Measurements from ENCODE around the gene DCAF11. TPM values are rescaled to one million over a fixed set of nuclear protein-coding genes. Genes with fewer than 3 reads are reported as not detected.

DCAF11 gene
- total and polyA plus RNA-seq, 2 of the 13 experiments (the other 11 are each of a cell fraction or from before 2014, with no cell fraction given): 150 to 257 TPM

DNA sequence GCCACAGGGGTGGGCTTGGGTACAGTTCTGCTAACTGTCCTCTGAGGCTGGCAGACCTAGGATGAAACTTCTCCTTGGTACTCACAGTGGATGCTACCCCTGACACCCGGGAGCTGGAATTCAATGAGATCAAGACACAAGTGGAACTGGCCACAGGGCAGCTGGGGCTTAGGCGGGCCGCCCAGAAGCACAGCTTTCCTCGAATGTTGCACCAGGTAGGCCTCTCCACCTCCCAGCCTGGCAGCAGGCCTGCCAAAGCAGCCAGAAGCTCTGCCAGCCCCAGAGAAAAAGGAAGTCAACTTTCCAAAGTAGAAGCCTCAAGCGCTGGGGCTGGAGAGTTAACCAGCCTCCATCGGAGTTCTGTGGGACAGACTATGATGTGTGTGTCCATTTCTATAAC is 2.6 kb downstream of the DCAF11 start (continued):
- TF ChIP-seq ZNF879 (CRISPR knock-in tag; IDR thresholded peaks at IDR 0.05) (0 out of 2 replicates have a peak, but pooled peaks have one; percentile 32), ZNF660 (CRISPR knock-in tag; IDR thresholded peaks at IDR 0.05; ENCODE audit: borderline replicate concordance, low read depth) (no peak), ZNF160 (CRISPR knock-in tag; IDR thresholded peaks at IDR 0.05) (no peak), ZNF225 (CRISPR knock-in tag; IDR thresholded peaks at IDR 0.05) (0 out of 2 replicates have a peak, but pooled peaks have one; percentile 36), RBFOX2 (IDR thresholded peaks at IDR 0.05; ENCODE audit: low read depth, low read length) (no peak), CBFB (CRISPR knock-in tag; IDR thresholded peaks at IDR 0.05) (no peak), NRL (CRISPR knock-in tag; IDR thresholded peaks at IDR 0.05; ENCODE audit: borderline replicate concordance) (0 out of 2 replicates have a peak, but pooled peaks have one; percentile 36), KDM5A (IDR thresholded peaks at IDR 0.05; ENCODE audit: borderline replicate concordance, low read length) (no peak), ZKSCAN5 (CRISPR knock-in tag; IDR thresholded peaks at IDR 0.05) (no peak)
- TF ChIP-seq, protein P1, sequence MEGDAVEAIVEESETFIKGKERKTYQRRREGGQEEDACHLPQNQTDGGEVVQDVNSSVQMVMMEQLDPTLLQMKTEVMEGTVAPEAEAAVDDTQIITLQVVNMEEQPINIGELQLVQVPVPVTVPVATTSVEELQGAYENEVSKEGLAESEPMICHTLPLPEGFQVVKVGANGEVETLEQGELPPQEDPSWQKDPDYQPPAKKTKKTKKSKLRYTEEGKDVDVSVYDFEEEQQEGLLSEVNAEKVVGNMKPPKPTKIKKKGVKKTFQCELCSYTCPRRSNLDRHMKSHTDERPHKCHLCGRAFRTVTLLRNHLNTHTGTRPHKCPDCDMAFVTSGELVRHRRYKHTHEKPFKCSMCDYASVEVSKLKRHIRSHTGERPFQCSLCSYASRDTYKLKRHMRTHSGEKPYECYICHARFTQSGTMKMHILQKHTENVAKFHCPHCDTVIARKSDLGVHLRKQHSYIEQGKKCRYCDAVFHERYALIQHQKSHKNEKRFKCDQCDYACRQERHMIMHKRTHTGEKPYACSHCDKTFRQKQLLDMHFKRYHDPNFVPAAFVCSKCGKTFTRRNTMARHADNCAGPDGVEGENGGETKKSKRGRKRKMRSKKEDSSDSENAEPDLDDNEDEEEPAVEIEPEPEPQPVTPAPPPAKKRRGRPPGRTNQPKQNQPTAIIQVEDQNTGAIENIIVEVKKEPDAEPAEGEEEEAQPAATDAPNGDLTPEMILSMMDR (CRISPR knock-in tag; IDR thresholded peaks at IDR 0.05): no peak
- TF ChIP-seq, protein P2, sequence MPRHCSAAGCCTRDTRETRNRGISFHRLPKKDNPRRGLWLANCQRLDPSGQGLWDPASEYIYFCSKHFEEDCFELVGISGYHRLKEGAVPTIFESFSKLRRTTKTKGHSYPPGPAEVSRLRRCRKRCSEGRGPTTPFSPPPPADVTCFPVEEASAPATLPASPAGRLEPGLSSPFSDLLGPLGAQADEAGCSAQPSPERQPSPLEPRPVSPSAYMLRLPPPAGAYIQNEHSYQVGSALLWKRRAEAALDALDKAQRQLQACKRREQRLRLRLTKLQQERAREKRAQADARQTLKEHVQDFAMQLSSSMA (CRISPR knock-in tag; IDR thresholded peaks at IDR 0.05): peak; percentile 48; the same call in 1 of the 2 replicates
- TF ChIP-seq, protein P3, sequence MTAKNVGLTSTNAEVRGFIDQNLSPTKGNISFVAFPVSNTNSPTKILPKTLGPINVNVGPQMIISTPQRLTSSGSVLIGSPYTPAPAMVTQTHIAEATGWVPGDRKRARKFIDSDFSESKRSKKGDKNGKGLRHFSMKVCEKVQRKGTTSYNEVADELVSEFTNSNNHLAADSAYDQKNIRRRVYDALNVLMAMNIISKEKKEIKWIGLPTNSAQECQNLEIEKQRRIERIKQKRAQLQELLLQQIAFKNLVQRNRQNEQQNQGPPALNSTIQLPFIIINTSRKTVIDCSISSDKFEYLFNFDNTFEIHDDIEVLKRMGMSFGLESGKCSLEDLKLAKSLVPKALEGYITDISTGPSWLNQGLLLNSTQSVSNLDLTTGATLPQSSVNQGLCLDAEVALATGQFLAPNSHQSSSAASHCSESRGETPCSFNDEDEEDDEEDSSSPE (CRISPR knock-in tag; IDR thresholded peaks at IDR 0.05): no peak
